Retina (tissue), 1 donor: ENCODE measurements around the gene PADI1.
A peak's percentile ranks its signal among the peaks of the same experiment; 100 is the strongest.

Source experiments
- DNase-seq: peaks from one replicate; pipeline ENCODE4 v3.0.0-alpha.2; 2016

Gene PADI1

GRCh38 chr1:17198476-17199258 is 6.3 kb upstream of the PADI1 start:
- no peak for DNase-seq

- no peak for DNase-seq
Observed at GRCh38 chr1:17199267-17200044, 5.5 kb upstream of the PADI1 start.

GRCh38 chr1:17200246-17200645 is 4.7 kb upstream of the PADI1 start:
- DNase-seq: no peak

- no peak for DNase-seq
Observed at GRCh38 chr1:17200756-17201155, 4.2 kb upstream of the PADI1 start.

- DNase-seq: no peak
Observed at GRCh38 chr1:17201201-17202021, 3.5 kb upstream of the PADI1 start.

GRCh38 chr1:17205652-17206051 is 724 bp downstream of the PADI1 start:
- no peak for DNase-seq

GRCh38 chr1:17206196-17206595 is 1.3 kb downstream of the PADI1 start:
- DNase-seq: no peak

- no peak for DNase-seq
Observed at GRCh38 chr1:17207046-17207445, 2.1 kb downstream of the PADI1 start.

GRCh38 chr1:17207540-17207939 is 2.6 kb downstream of the PADI1 start:
- DNase-seq: no peak

- no peak for DNase-seq
Observed at GRCh38 chr1:17207966-17208418, 3.1 kb downstream of the PADI1 start.

- no peak for DNase-seq
Observed at GRCh38 chr1:17208546-17208945, 3.6 kb downstream of the PADI1 start.

- DNase-seq: peak; percentile 13
Observed at GRCh38 chr1:17209430-17209829, 4.5 kb downstream of the PADI1 start.

GRCh38 chr1:17210176-17210575 is 5.2 kb downstream of the PADI1 start:
- no peak for DNase-seq

GRCh38 chr1:17211377-17211776 is 6.4 kb downstream of the PADI1 start:
- no peak for DNase-seq

- no peak for DNase-seq
Observed at GRCh38 chr1:17212009-17212408, 7.1 kb downstream of the PADI1 start.

GRCh38 chr1:17212487-17213121 is 7.7 kb downstream of the PADI1 start:
- peak; percentile 56 for DNase-seq

- DNase-seq: peak; percentile 31
Observed at GRCh38 chr1:17213148-17213781, 8.3 kb downstream of the PADI1 start.

- DNase-seq: no peak
Observed at GRCh38 chr1:17213782-17214148, 8.8 kb downstream of the PADI1 start.

GRCh38 chr1:17214876-17215544 is 10.1 kb downstream of the PADI1 start:
- no peak for DNase-seq

GRCh38 chr1:17215545-17215890 is 10.6 kb downstream of the PADI1 start:
- no peak for DNase-seq

GRCh38 chr1:17216078-17216477 is 11.2 kb downstream of the PADI1 start:
- no peak for DNase-seq

- no peak for DNase-seq
Observed at GRCh38 chr1:17217607-17218006, 12.7 kb downstream of the PADI1 start.
